Measurements from ENCODE around the gene PRKAB1.

PRKAB1 gene

GRCh38 chr12:119678459-119678858 lies 10.5 kb downstream of the PRKAB1 start:
- Histone ChIP-seq H3K27me3 (replicated peaks; ENCODE audit: control insufficient read depth, insufficient read depth, low read length) (no peaks in the 10 kb centered on the region), H3K36me3 (ENCODE audit: control insufficient read depth, insufficient read depth, low read length, severe bottlenecking) (peaks cover 88% of the 10 kb centered on the region), H3K4me3 (ENCODE audit: low read length) (no peak overlapping the region), H3K9ac (ENCODE audit: low read length) (no peak overlapping the region), H3K4me1 (ENCODE audit: control insufficient read depth, insufficient read depth, low read length) (peaks cover 26% of the 10 kb centered on the region), H3K9me3 (ENCODE audit: control insufficient read depth, low read length) (no peaks in the 10 kb centered on the region)
- no peak for DNase-seq (ENCODE audit: low read depth)

GRCh38 chr12:119679081-119679480 lies 11.1 kb downstream of the PRKAB1 start:
- Histone ChIP-seq H3K36me3 (ENCODE audit: control insufficient read depth, insufficient read depth, low read length, severe bottlenecking) (peaks cover 82% of the 10 kb centered on the region), H3K4me3 (ENCODE audit: low read length) (no peak overlapping the region)
- DNase-seq (ENCODE audit: low read depth): no peak

GRCh38 chr12:119679490-119679889 lies 11.6 kb downstream of the PRKAB1 start:
- H3K4me1 ChIP-seq (ENCODE audit: control insufficient read depth, insufficient read depth, low read length): peaks cover 35% of the 10 kb centered on the region
- H3K9ac ChIP-seq (ENCODE audit: low read length): no peak overlapping the region
- DNase-seq (ENCODE audit: low read depth): no peak
- H3K4me3 ChIP-seq (ENCODE audit: low read length): no peak overlapping the region
- H3K36me3 ChIP-seq (ENCODE audit: control insufficient read depth, insufficient read depth, low read length, severe bottlenecking): peaks cover 78% of the 10 kb centered on the region
- no peaks in the 10 kb centered on the region for H3K9me3 ChIP-seq (ENCODE audit: control insufficient read depth, low read length)
- H3K27me3 ChIP-seq (replicated peaks; ENCODE audit: control insufficient read depth, insufficient read depth, low read length): no peaks in the 10 kb centered on the region

More at GRCh38 chr12:119679081-119679480, 11.1 kb downstream of the PRKAB1 start:
- Histone ChIP-seq H3K27me3 (replicated peaks; ENCODE audit: control insufficient read depth, insufficient read depth, low read length) (no peaks in the 10 kb centered on the region), H3K9ac (ENCODE audit: low read length) (no peak overlapping the region), H3K9me3 (ENCODE audit: control insufficient read depth, low read length) (no peaks in the 10 kb centered on the region), H3K4me1 (ENCODE audit: control insufficient read depth, insufficient read depth, low read length) (peaks cover 32% of the 10 kb centered on the region)

- peaks cover 35% of the 10 kb centered on the region for H3K4me1 ChIP-seq (ENCODE audit: control insufficient read depth, insufficient read depth, low read length)
- H3K36me3 ChIP-seq (ENCODE audit: control insufficient read depth, insufficient read depth, low read length, severe bottlenecking): peaks cover 62% of the 10 kb centered on the region
- DNase-seq (ENCODE audit: low read depth): no peak
- H3K4me3 ChIP-seq (ENCODE audit: low read length): no peak overlapping the region
- H3K27me3 ChIP-seq (replicated peaks; ENCODE audit: control insufficient read depth, insufficient read depth, low read length): no peaks in the 10 kb centered on the region
- no peak overlapping the region for H3K9ac ChIP-seq (ENCODE audit: low read length)
- no peaks in the 10 kb centered on the region for H3K9me3 ChIP-seq (ENCODE audit: control insufficient read depth, low read length)
Measured at GRCh38 chr12:119681111-119681510, 13.2 kb downstream of the PRKAB1 start.

GRCh38 chr12:119681728-119682638 lies 14.1 kb downstream of the PRKAB1 start:
- peaks cover 53% of the 10 kb centered on the region for H3K36me3 ChIP-seq (ENCODE audit: control insufficient read depth, insufficient read depth, low read length, severe bottlenecking)
- H3K9ac ChIP-seq (ENCODE audit: low read length): no peak overlapping the region
- DNase-seq (ENCODE audit: low read depth): no peak
- H3K27me3 ChIP-seq (replicated peaks; ENCODE audit: control insufficient read depth, insufficient read depth, low read length): no peaks in the 10 kb centered on the region
- no peaks in the 10 kb centered on the region for H3K9me3 ChIP-seq (ENCODE audit: control insufficient read depth, low read length)
- peaks cover 35% of the 10 kb centered on the region for H3K4me1 ChIP-seq (ENCODE audit: control insufficient read depth, insufficient read depth, low read length)
- H3K4me3 ChIP-seq (ENCODE audit: low read length): no peak overlapping the region

- no peak for DNase-seq (ENCODE audit: low read depth)
- H3K36me3 ChIP-seq (ENCODE audit: control insufficient read depth, insufficient read depth, low read length, severe bottlenecking): peaks cover 46% of the 10 kb centered on the region
- H3K9me3 ChIP-seq (ENCODE audit: control insufficient read depth, low read length): no peaks in the 10 kb centered on the region
- no peaks in the 10 kb centered on the region for H3K27me3 ChIP-seq (replicated peaks; ENCODE audit: control insufficient read depth, insufficient read depth, low read length)
- peaks cover 35% of the 10 kb centered on the region for H3K4me1 ChIP-seq (ENCODE audit: control insufficient read depth, insufficient read depth, low read length)
- no peak overlapping the region for H3K4me3 ChIP-seq (ENCODE audit: low read length)
- no peak overlapping the region for H3K9ac ChIP-seq (ENCODE audit: low read length)
Measured at GRCh38 chr12:119682639-119683252, 14.8 kb downstream of the PRKAB1 start.

- Histone ChIP-seq H3K36me3 (ENCODE audit: control insufficient read depth, insufficient read depth, low read length, severe bottlenecking) (peaks cover 40% of the 10 kb centered on the region), H3K9me3 (ENCODE audit: control insufficient read depth, low read length) (no peaks in the 10 kb centered on the region), H3K4me1 (ENCODE audit: control insufficient read depth, insufficient read depth, low read length) (peaks cover 35% of the 10 kb centered on the region), H3K27me3 (replicated peaks; ENCODE audit: control insufficient read depth, insufficient read depth, low read length) (no peaks in the 10 kb centered on the region), H3K4me3 (ENCODE audit: low read length) (no peak overlapping the region), H3K9ac (ENCODE audit: low read length) (no peak overlapping the region)
- peak; percentile 34 for DNase-seq (ENCODE audit: low read depth)
Measured at GRCh38 chr12:119683413-119683812, 15.5 kb downstream of the PRKAB1 start.

GRCh38 chr12:119683816-119684215 lies 15.9 kb downstream of the PRKAB1 start:
- Histone ChIP-seq H3K4me3 (ENCODE audit: low read length) (no peak overlapping the region), H3K27me3 (replicated peaks; ENCODE audit: control insufficient read depth, insufficient read depth, low read length) (no peaks in the 10 kb centered on the region), H3K9me3 (ENCODE audit: control insufficient read depth, low read length) (no peaks in the 10 kb centered on the region), H3K36me3 (ENCODE audit: control insufficient read depth, insufficient read depth, low read length, severe bottlenecking) (peaks cover 36% of the 10 kb centered on the region), H3K4me1 (ENCODE audit: control insufficient read depth, insufficient read depth, low read length) (peaks cover 35% of the 10 kb centered on the region), H3K9ac (ENCODE audit: low read length) (no peak overlapping the region)
- DNase-seq (ENCODE audit: low read depth): no peak

- no peak overlapping the region for H3K4me3 ChIP-seq (ENCODE audit: low read length)
- H3K4me1 ChIP-seq (ENCODE audit: control insufficient read depth, insufficient read depth, low read length): peaks cover 35% of the 10 kb centered on the region
- peak; percentile 58 for DNase-seq (ENCODE audit: low read depth)
- no peak overlapping the region for H3K9ac ChIP-seq (ENCODE audit: low read length)
- no peaks in the 10 kb centered on the region for H3K9me3 ChIP-seq (ENCODE audit: control insufficient read depth, low read length)
- peaks cover 26% of the 10 kb centered on the region for H3K36me3 ChIP-seq (ENCODE audit: control insufficient read depth, insufficient read depth, low read length, severe bottlenecking)
- H3K27me3 ChIP-seq (replicated peaks; ENCODE audit: control insufficient read depth, insufficient read depth, low read length): no peaks in the 10 kb centered on the region
Measured at GRCh38 chr12:119684711-119685369, 16.9 kb downstream of the PRKAB1 start.

GRCh38 chr12:119685375-119685774 lies 17.4 kb downstream of the PRKAB1 start:
- Histone ChIP-seq H3K9me3 (ENCODE audit: control insufficient read depth, low read length) (no peaks in the 10 kb centered on the region), H3K4me1 (ENCODE audit: control insufficient read depth, insufficient read depth, low read length) (peaks cover 31% of the 10 kb centered on the region), H3K27me3 (replicated peaks; ENCODE audit: control insufficient read depth, insufficient read depth, low read length) (no peaks in the 10 kb centered on the region), H3K4me3 (ENCODE audit: low read length) (no peak overlapping the region), H3K36me3 (ENCODE audit: control insufficient read depth, insufficient read depth, low read length, severe bottlenecking) (peaks cover 20% of the 10 kb centered on the region), H3K9ac (ENCODE audit: low read length) (no peak overlapping the region)
- no peak for DNase-seq (ENCODE audit: low read depth)

GRCh38 chr12:119686355-119686754 lies 18.4 kb downstream of the PRKAB1 start:
- no peaks in the 10 kb centered on the region for H3K9me3 ChIP-seq (ENCODE audit: control insufficient read depth, low read length)
- H3K27me3 ChIP-seq (replicated peaks; ENCODE audit: control insufficient read depth, insufficient read depth, low read length): no peaks in the 10 kb centered on the region
- peaks cover 28% of the 10 kb centered on the region for H3K4me1 ChIP-seq (ENCODE audit: control insufficient read depth, insufficient read depth, low read length)
- no peak overlapping the region for H3K9ac ChIP-seq (ENCODE audit: low read length)
- H3K4me3 ChIP-seq (ENCODE audit: low read length): no peak overlapping the region
- peaks cover 10% of the 10 kb centered on the region for H3K36me3 ChIP-seq (ENCODE audit: control insufficient read depth, insufficient read depth, low read length, severe bottlenecking)
- DNase-seq (ENCODE audit: low read depth): no peak

Data from adipocyte (in vitro differentiated cells).